Loucy (cell line): ENCODE measurements around the gene SLC25A14.
"Not testable (repeated sequence)": the region's sequence is repeated elsewhere in the genome, so short reads cannot be mapped to it uniquely, and the experiment has no call there.

Experiments
- H2AFZ ChIP-seq: fragments of 200-600 bp; sonication (generic); 2 replicates; pipeline ENCODE4 v1.6.0; 2016; ENCODE audit warnings: antibody characterized with exemption, mild to moderate bottlenecking, low read length, moderate library complexity
- H3F3A ChIP-seq: fragments of 200-600 bp; 2 replicates; pipeline ENCODE4 v1.6.0; 2016; ENCODE audit warnings: antibody characterized with exemption, low read depth, mild to moderate bottlenecking
- H3K27me3 ChIP-seq: fragments of 200-600 bp; sonication (generic); 2 replicates; pipeline ENCODE4 v1.6.1; 2014; ENCODE audit warnings: low read length, mild to moderate bottlenecking; ENCODE audit not compliant: insufficient read depth, poor library complexity, severe bottlenecking
- H3K36me3 ChIP-seq: fragments of 200-600 bp; sonication (generic); 2 replicates; pipeline ENCODE4 v1.6.1; 2016; ENCODE audit warnings: low read length; ENCODE audit not compliant: insufficient read depth
- H3K4me1 ChIP-seq: fragments of 200-600 bp; sonication (generic); 2 replicates; pipeline ENCODE4 v1.5.1; 2014; ENCODE audit warnings: low read length, mild to moderate bottlenecking; ENCODE audit not compliant: insufficient read depth, poor library complexity, severe bottlenecking
- H3K4me2 ChIP-seq: fragments of 200-600 bp; sonication (generic); 2 replicates; pipeline ENCODE4 v1.6.0; 2014; ENCODE audit warnings: antibody characterized with exemption, low read length, low read depth, mild to moderate bottlenecking; ENCODE audit not compliant: poor library complexity, severe bottlenecking
- H3K4me3 ChIP-seq: fragments of 200-600 bp; sonication (generic); 2 replicates; pipeline ENCODE4 v1.5.1; 2014; ENCODE audit warnings: low read length, mild to moderate bottlenecking, mixed read lengths; ENCODE audit not compliant: poor library complexity, severe bottlenecking
- H3K79me2 ChIP-seq: fragments of 200-600 bp; sonication (generic); 2 replicates; pipeline ENCODE4 v1.6.1; 2014; ENCODE audit warnings: low read length; ENCODE audit not compliant: insufficient read depth
- H3K9ac ChIP-seq: fragments of 200-600 bp; sonication (generic); 2 replicates; pipeline ENCODE4 v1.6.0; 2014; ENCODE audit warnings: mild to moderate bottlenecking, low read depth, low read length, moderate library complexity; ENCODE audit not compliant: poor library complexity, severe bottlenecking
- H3K9me2 ChIP-seq: fragments of 200-600 bp; sonication (generic); replicated peaks from 2 replicates; pipeline ENCODE4 v1.6.1; 2016; ENCODE audit warnings: low read depth, low read length, mixed read lengths
- H3K9me3 ChIP-seq: fragments of 200-600 bp; sonication (generic); 2 replicates; pipeline ENCODE4 v1.6.1; 2014; ENCODE audit warnings: mild to moderate bottlenecking, antibody characterized with exemption, low read length, low read depth; ENCODE audit not compliant: insufficient read depth
- H4K20me1 ChIP-seq: fragments of 200-600 bp; sonication (generic); 2 replicates; pipeline ENCODE4 v1.6.0; 2014; ENCODE audit warnings: antibody characterized with exemption, low read length, mild to moderate bottlenecking; ENCODE audit not compliant: insufficient read depth, poor library complexity, severe bottlenecking
- CTCF ChIP-seq: fragments of 200-600 bp; sonication (generic); conservative IDR thresholded peaks from 2 replicates; pipeline ENCODE4 v1.5.1; 2014; ENCODE audit warnings: mild to moderate bottlenecking, antibody characterized with exemption, low read length
- EZH2phosphoT487 ChIP-seq: fragments of 200-600 bp; IDR thresholded peaks from 2 replicates; pipeline ENCODE4 v1.6.1; 2018; ENCODE audit warnings: antibody characterized with exemption, mild to moderate bottlenecking, moderate library complexity, borderline replicate concordance

Gene SLC25A14

GRCh38 chrX:130301405-130301804, 38.3 kb upstream of the SLC25A14 start:
- no peak overlapping the region for H2AFZ ChIP-seq
- H3K79me2 ChIP-seq: no peaks in the 10 kb centered on the region
- H3K4me2 ChIP-seq: no peak overlapping the region
- H3K4me1 ChIP-seq: no peaks in the 10 kb centered on the region
- H3K9ac ChIP-seq: no peak overlapping the region
- TF ChIP-seq CTCF (no peak), EZH2phosphoT487 (no peak)
- no peaks in the 10 kb centered on the region for H3K27me3 ChIP-seq
- H3K9me2 ChIP-seq: no peaks in the 10 kb centered on the region
- no peak overlapping the region for H3K4me3 ChIP-seq
- no peaks in the 10 kb centered on the region for H3K9me3 ChIP-seq
- H3K36me3 ChIP-seq: no peaks in the 10 kb centered on the region
- no peaks in the 10 kb centered on the region for H4K20me1 ChIP-seq
- no peaks in the 10 kb centered on the region for H3F3A ChIP-seq

GRCh38 chrX:130301977-130302376, 37.7 kb upstream of the SLC25A14 start:
- Histone ChIP-seq H4K20me1 (no peaks in the 10 kb centered on the region), H3K36me3 (no peaks in the 10 kb centered on the region), H3K4me3 (no peak overlapping the region), H3K4me2 (no peak overlapping the region), H3K79me2 (no peaks in the 10 kb centered on the region), H3K9me2 (no peaks in the 10 kb centered on the region), H3K9me3 (no peaks in the 10 kb centered on the region), H3F3A (no peaks in the 10 kb centered on the region), H3K4me1 (no peaks in the 10 kb centered on the region), H3K27me3 (no peaks in the 10 kb centered on the region), H2AFZ (no peak overlapping the region), H3K9ac (no peak overlapping the region)
- TF ChIP-seq EZH2phosphoT487 (no peak), CTCF (no peak)

GRCh38 chrX:130304587-130305368, 34.9 kb upstream of the SLC25A14 start:
- no peaks in the 10 kb centered on the region for H4K20me1 ChIP-seq
- H3K9me3 ChIP-seq: no peaks in the 10 kb centered on the region
- no peaks in the 10 kb centered on the region for H3K4me1 ChIP-seq
- TF ChIP-seq EZH2phosphoT487 (no peak), CTCF (no peak; the same call in 1 of the 2 replicates)
- H3K4me2 ChIP-seq: no peak overlapping the region
- H3K4me3 ChIP-seq: no peak overlapping the region
- H3K27me3 ChIP-seq: no peaks in the 10 kb centered on the region
- no peaks in the 10 kb centered on the region for H3K36me3 ChIP-seq
- no peaks in the 10 kb centered on the region for H3K79me2 ChIP-seq
- H3K9ac ChIP-seq: no peak overlapping the region
- no peaks in the 10 kb centered on the region for H3K9me2 ChIP-seq
- H3F3A ChIP-seq: no peaks in the 10 kb centered on the region
- no peak overlapping the region for H2AFZ ChIP-seq

- H3K9ac ChIP-seq, H4K20me1 ChIP-seq, H3K4me3 ChIP-seq, H2AFZ ChIP-seq, H3K9me3 ChIP-seq, H3F3A ChIP-seq, H3K79me2 ChIP-seq, H3K4me2 ChIP-seq, H3K27me3 ChIP-seq, H3K9me2 ChIP-seq, H3K36me3 ChIP-seq, H3K4me1 ChIP-seq: not testable (repeated sequence)
Measured at GRCh38 chrX:130319886-130320285, 19.8 kb upstream of the SLC25A14 start.
